Heart left ventricle (tissue), 16 donors: ENCODE results near the gene MCTP1. TPM values are rescaled to one million over a fixed set of nuclear protein-coding genes. Genes with fewer than 3 reads are reported as not detected.

Source experiments
- ATAC-seq, 4 donors: fragments of 200-7000 bp; cut with Tn5 transposase; one replicate each; pipeline ENCODE4 v1.9.1; 2020 to 2022; ENCODE audit warnings: moderate library complexity in 4 of 4, mild to moderate bottlenecking in 3 of 4, moderate number of reproducible peaks in 1 of 4
- DNase-seq, 5 donors: peaks; one replicate each; pipeline ENCODE4 v3.0.0-alpha.2; 2020
- H3K27ac ChIP-seq, 12 donors: fragments of 200-600 bp; sonication (generic) in 4 of 12; one replicate each; pipeline versions ENCODE4 v1.5.0 to v1.8.0; 2016 to 2022; ENCODE audit warnings: mild to moderate bottlenecking in 2 of 12
- H3K27me3 ChIP-seq, 9 donors: fragments of 200-600 bp; sonication (generic) in 2 of 9; one replicate each; pipeline versions ENCODE4 v1.5.1 to v1.8.0; 2016 to 2022; ENCODE audit warnings: mild to moderate bottlenecking in 3 of 9
- H3K36me3 ChIP-seq, 9 donors: fragments of 200-600 bp; sonication (generic) in 2 of 9; one replicate each; pipeline versions ENCODE4 v1.5.0 to v1.8.0; 2018 to 2022; ENCODE audit warnings: mild to moderate bottlenecking in 2 of 9
- H3K4me1 ChIP-seq, 12 donors: fragments of 200-600 bp; sonication (generic) in 4 of 12; one replicate each; pipeline versions ENCODE4 v1.5.0 to v1.8.0; 2016 to 2022; ENCODE audit warnings: mild to moderate bottlenecking in 3 of 12
- H3K4me3 ChIP-seq, 12 donors: fragments of 200-600 bp; sonication (generic) in 4 of 12; one replicate each; pipeline versions ENCODE4 v1.5.0 to v1.8.0; 2017 to 2022; ENCODE audit warnings: mild to moderate bottlenecking in 9 of 12, moderate library complexity in 4 of 12
- H3K9me3 ChIP-seq, 12 donors: fragments of 200-600 bp; sonication (generic) in 4 of 12; one replicate each; pipeline versions ENCODE4 v1.5.0 to v1.8.0; 2016 to 2022; ENCODE audit warnings: mild to moderate bottlenecking in 1 of 12
- POLR2A ChIP-seq, 2 donors: fragments of 450-650 bp; IDR thresholded peaks; one replicate each; pipeline ENCODE4 v1.6.1; 2017; ENCODE audit warnings: antibody characterized with exemption in 2 of 2, mild to moderate bottlenecking in 2 of 2, moderate library complexity in 2 of 2
- WGBS, 4 donors: extraction: QIAGEN DNeasy Blood & Tissue Kit in 2 of 4; methylation state at CpG; one replicate each; pipeline versions ENCODE4 v1.1.5 to v1.1.7; 2013 to 2018; 5-methylcytosine and 5-hydroxymethylcytosine counted together
- intact Hi-C, 10 donors: fragments of 100-400 bp; cut with DNase I; formaldehyde crosslinking; loops; one replicate each; pipeline versions ENCODE4 v1.11.1 to v1.14.2; 2022
- polyA plus RNA-seq, 2 donors: library from polyadenylated mRNA; stranded (reverse); fragments of 200-250 nt; gene quantifications; one replicate each; pipeline ENCODE4 v1.2.3, GENCODE V29; 2013
- total RNA-seq, 9 donors: library from RNA; depleted of rRNA in 2 of 9; stranded (reverse); fragments of >200 nt in 2 of 9; fragmentation: NEBNext Ultra II Directional in 3 of 9; extraction: Animal tissue kit (Norgen Biotek cat#: 25700) in 3 of 9; gene quantifications; one replicate each; pipeline versions ENCODE4 v1.1.0 to v1.2.4, GENCODE V29; 2016 to 2023
- TF ChIP-seq, protein P1 (sequence below), 12 donors: fragments of 200-600 bp; sonication (generic) in 4 of 12; IDR thresholded peaks; one replicate each; pipeline versions ENCODE4 v1.5.0 to v1.8.0; 2018 to 2022; ENCODE audit warnings: antibody characterized with exemption in 12 of 12, mild to moderate bottlenecking in 5 of 12
- donor health status: ischemic (EF 13 %, LVEDD 7.1; RV severe dilation, severe dysfunction).
- donor health status: healthy with polysubstance abuse.
- donor health status: DM: no; HTN: yes; CAD: no.
- donor health status: DM: no; HTN: no; CAD: no.
- donor health status: ischemic (EF 25% LVEDD 6.9; RV normal size, moderate dysfunction).
- donor health status: ischemic (EF 25% LVEDD 5.7; RV mildly dilated, moderate dysfunction).
- donor health status: healthy.
- donor health status: DM: yes; HTN: yes; CAD: no.
- donor health status: ischemic (EF 35%, LVEDD 5.7; RV mildly dilated, moderate dysfunction).
- donor health status: nonischemic (EF 11% LVEDD 7.7; RV severe dilation, severe dysfunction).
- donor health status: DM: yes; HTN: yes; CAD: no.
- donor health status: PGD.
- donor health status: ischemic (EF 29% LVEDD 5.4; RV normal size, mild dysfunction).
- donor health status: nonischemic (EF 23%, LVEDD 6.1; RV moderate dilation, normal function).

MCTP1 gene
- total and polyA plus RNA-seq, 11 donors: 0.91 to 28.4 (median 6.1) TPM

DNA sequence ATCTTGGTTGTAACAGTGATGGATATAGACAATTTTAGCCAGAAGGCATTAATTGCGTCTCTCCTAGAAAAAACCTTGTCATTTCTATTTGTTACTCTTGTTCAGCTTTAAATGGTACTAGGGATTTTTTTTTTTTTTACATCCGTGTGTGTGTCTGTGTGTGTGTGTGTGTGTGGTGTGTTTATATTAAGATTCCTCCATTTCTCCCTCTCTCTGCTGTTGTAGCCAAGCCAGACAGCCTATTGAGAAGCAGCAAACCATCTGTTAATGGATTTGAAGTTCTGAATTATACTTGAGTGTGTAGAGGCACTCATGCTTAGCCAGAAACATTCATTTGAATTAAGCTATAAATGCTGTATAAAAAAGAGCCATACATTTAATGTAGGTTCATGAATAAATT, 594.1 kb downstream of the MCTP1 start:
- Histone ChIP-seq H3K4me3 (no peak overlapping the region), H3K27me3 (no peaks in the 10 kb centered on the region), H3K4me1 (peaks cover 0 to 16% (median 3%) of the 10 kb centered on the region in 12 donors), H3K36me3 (peaks cover 0 to 51% (median 29%) of the 10 kb centered on the region in 9 donors), H3K9me3 (no peaks in the 10 kb centered on the region), H3K27ac (no peak overlapping the region)
- DNase-seq (no peak), ATAC-seq (no peak)
- intact Hi-C loops: loop anchor here in 4 of 10 donors (5.0 to 10.0 kb wide), 2 partner anchors 163 to 166 kb away; no protein-coding TSS in a partner anchor
- 76 to 82% (median 78%) methylated on average over 2 of the region's 2 CpGs for WGBS, 4 donors
- no peak for TF ChIP-seq POLR2A (IDR thresholded peaks at IDR 0.05)
- TF ChIP-seq, protein P1, sequence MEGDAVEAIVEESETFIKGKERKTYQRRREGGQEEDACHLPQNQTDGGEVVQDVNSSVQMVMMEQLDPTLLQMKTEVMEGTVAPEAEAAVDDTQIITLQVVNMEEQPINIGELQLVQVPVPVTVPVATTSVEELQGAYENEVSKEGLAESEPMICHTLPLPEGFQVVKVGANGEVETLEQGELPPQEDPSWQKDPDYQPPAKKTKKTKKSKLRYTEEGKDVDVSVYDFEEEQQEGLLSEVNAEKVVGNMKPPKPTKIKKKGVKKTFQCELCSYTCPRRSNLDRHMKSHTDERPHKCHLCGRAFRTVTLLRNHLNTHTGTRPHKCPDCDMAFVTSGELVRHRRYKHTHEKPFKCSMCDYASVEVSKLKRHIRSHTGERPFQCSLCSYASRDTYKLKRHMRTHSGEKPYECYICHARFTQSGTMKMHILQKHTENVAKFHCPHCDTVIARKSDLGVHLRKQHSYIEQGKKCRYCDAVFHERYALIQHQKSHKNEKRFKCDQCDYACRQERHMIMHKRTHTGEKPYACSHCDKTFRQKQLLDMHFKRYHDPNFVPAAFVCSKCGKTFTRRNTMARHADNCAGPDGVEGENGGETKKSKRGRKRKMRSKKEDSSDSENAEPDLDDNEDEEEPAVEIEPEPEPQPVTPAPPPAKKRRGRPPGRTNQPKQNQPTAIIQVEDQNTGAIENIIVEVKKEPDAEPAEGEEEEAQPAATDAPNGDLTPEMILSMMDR (IDR thresholded peaks at IDR 0.05): no peak

DNA sequence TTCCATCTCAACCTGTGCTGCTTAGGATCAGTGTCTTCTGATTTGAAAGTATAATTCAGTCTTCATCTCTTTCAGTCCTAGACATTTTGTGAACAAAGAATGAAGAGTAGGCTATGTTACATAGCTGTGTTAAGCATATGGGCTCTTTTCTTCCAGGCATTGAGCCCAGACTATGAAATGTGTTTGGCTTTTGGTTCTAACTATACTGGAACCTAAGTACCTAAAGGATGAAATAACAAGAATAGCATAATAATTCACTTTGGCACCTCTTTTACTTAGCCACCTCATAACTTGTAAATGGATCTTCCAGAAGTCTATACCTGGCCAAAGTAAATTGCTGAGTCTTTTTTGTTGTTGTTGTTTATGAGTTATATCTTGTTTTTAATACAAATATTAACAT, 595.0 kb downstream of the MCTP1 start:
- Histone ChIP-seq H3K4me1 (peaks cover 0 to 16% (median 3%) of the 10 kb centered on the region in 12 donors), H3K36me3 (peaks cover 0 to 47% (median 24%) of the 10 kb centered on the region in 9 donors), H3K9me3 (no peaks in the 10 kb centered on the region), H3K4me3 (no peak overlapping the region), H3K27ac (no peak overlapping the region), H3K27me3 (no peaks in the 10 kb centered on the region)
- TF ChIP-seq, protein P1 (IDR thresholded peaks at IDR 0.05): no peak
- TF ChIP-seq POLR2A (IDR thresholded peaks at IDR 0.05): no peak
- intact Hi-C loops: loop anchor here in 5 of 10 donors (5.0 to 10.0 kb wide), 2 partner anchors 163 to 165 kb away; no protein-coding TSS in a partner anchor
- ATAC-seq: no peak
- no peak for DNase-seq

DNA sequence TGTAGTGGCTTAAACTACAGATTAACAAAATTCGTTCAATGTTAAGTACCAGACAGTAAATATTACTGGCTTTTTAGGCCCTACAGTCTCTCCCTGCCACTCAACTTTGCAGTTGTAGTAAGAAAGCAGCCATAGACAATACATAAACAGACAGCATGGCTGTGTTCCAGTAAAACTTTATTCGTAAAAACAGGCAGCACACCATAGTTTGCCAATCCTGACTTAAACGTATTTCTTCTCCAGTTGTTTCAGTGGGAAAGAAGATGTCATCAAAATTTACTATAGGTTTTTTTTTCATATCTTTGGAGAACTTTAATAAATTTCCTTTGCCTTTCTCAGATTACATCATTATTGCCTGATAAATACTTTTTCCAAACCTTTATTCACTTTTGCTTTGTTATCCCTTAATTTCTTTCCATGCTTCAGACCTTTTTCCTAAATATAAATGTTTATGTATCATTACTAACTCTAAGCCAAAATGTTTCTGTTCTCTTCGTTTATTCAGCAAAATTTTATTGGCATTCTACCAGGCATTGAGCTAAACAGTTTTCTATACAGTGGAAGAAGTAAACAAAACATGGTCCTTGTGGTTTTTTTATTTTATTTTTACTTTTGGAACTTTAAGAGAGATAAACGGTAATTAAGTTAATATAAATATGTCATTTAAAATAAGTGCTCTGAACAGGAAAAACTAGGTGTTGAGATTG, 601.9 kb downstream of the MCTP1 start:
- Histone ChIP-seq H3K4me1 (no peaks in the 10 kb centered on the region), H3K27ac (no peak overlapping the region), H3K4me3 (no peak overlapping the region), H3K9me3 (no peaks in the 10 kb centered on the region), H3K27me3 (no peaks in the 10 kb centered on the region), H3K36me3 (peaks cover 0 to 33% (median 14%) of the 10 kb centered on the region in 9 donors)
- no peak for TF ChIP-seq POLR2A (IDR thresholded peaks at IDR 0.05)
- TF ChIP-seq, protein P1 (IDR thresholded peaks at IDR 0.05): no peak
- DNase-seq: no peak
- ATAC-seq: no peak
- intact Hi-C loops: loop anchor here in 1 of 10 donors (10.0 kb wide), 1 partner anchor 158 kb away; no protein-coding TSS in a partner anchor
- 81 to 91% (median 88%) methylated on average over 5 of the region's 5 CpGs for WGBS, 4 donors

DNA sequence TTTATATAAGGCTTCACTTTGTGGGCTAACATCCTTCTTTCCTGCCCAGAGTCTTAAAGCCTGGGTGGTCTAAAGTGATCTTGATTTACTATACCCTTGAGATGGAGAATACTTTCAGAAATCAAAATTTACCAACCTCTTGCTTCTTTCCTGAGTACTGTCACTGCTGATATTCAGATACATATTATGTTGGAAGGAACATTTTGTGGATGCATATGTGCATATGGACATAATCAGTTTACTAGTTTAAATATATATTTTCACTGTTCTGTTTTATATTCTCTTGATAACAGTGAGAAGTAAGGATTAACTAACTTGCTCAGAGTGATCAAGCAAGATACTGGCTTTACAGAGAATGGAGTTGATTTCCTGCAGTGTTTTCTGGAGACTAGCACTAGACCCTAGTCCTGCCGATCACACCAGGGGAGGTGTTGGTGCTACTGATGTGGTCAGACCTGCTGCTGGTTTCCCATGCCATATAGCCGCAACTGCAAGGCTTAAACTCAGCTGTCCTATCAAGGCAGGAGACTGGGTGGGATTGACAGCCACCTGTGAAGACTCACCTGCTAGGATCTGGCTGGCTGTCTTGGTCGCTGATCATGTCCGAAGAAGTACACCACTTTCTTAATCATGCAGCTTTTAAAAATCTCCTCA, 608.8 kb downstream of the MCTP1 start:
- DNase-seq (no peak), ATAC-seq (no peak)
- Histone ChIP-seq H3K36me3 (peaks cover 0 to 25% (median 17%) of the 10 kb centered on the region in 9 donors), H3K27ac (no peak overlapping the region), H3K4me3 (no peak overlapping the region), H3K4me1 (peaks cover 0 to 13% (median 0%) of the 10 kb centered on the region in 12 donors), H3K27me3 (no peaks in the 10 kb centered on the region), H3K9me3 (no peaks in the 10 kb centered on the region)
- TF ChIP-seq POLR2A (IDR thresholded peaks at IDR 0.05): no peak
- TF ChIP-seq, protein P1 (IDR thresholded peaks at IDR 0.05): no peak
- intact Hi-C loops: no loop called here
- 93 to 94% (median 93%) methylated on average over 4 of the region's 4 CpGs for WGBS, 4 donors
